Neuronal stem cell (in vitro differentiated cells): ENCODE results near the gene TNNT3.

Source experiments
- DNase-seq: peaks from one replicate; pipeline ENCODE4 v3.0.0-alpha.2; 2013; ENCODE audit warnings: low spot score
- H2AFZ ChIP-seq: one replicate; pipeline ENCODE4 v1.6.1; 2013; ENCODE audit warnings: mild to moderate bottlenecking, low read length, inconsistent platforms
- H2AK5ac ChIP-seq: 2 replicates; pipeline ENCODE4 v1.6.1; 2013; ENCODE audit warnings: low read depth, mild to moderate bottlenecking, inconsistent platforms, low read length, moderate library complexity, mixed read lengths
- H2BK120ac ChIP-seq: 2 replicates; pipeline ENCODE4 v1.6.1; 2013; ENCODE audit warnings: low read depth, mild to moderate bottlenecking, inconsistent platforms, low read length, moderate library complexity, mixed read lengths
- H2BK12ac ChIP-seq: one replicate; pipeline ENCODE4 v1.6.1; 2013; ENCODE audit warnings: low read length, inconsistent platforms
- H2BK15ac ChIP-seq: 2 replicates; pipeline ENCODE4 v1.6.1; 2013; ENCODE audit warnings: mild to moderate bottlenecking, low read length, inconsistent platforms, mixed read lengths
- H2BK5ac ChIP-seq: one replicate; pipeline ENCODE4 v1.6.1; 2013; ENCODE audit warnings: inconsistent platforms, mild to moderate bottlenecking, low read length, moderate library complexity
- H3K14ac ChIP-seq: one replicate; pipeline ENCODE4 v1.6.1; 2013; ENCODE audit warnings: low read length, inconsistent platforms
- H3K18ac ChIP-seq: 2 replicates; pipeline ENCODE4 v1.6.1; 2013; ENCODE audit warnings: low read length, inconsistent platforms
- H3K23ac ChIP-seq: 2 replicates; pipeline ENCODE4 v1.6.1; 2013; ENCODE audit warnings: low read depth, mild to moderate bottlenecking, mixed read lengths, low read length, inconsistent platforms; ENCODE audit not compliant: poor library complexity
- H3K27ac ChIP-seq: replicated peaks from 3 replicates; pipeline ENCODE4 v1.5.1; 2013; ENCODE audit warnings: low read length, inconsistent platforms
- H3K27me3 ChIP-seq, 3 experiments: 2 replicates each; pipeline ENCODE4 v1.6.1; 2013; ENCODE audit warnings: low read length in 3 of 3, mild to moderate bottlenecking in 2 of 3, inconsistent platforms in 1 of 3, low read depth in 1 of 3, mixed read lengths in 1 of 3, moderate library complexity in 1 of 3; ENCODE audit not compliant: control insufficient read depth in 3 of 3, insufficient read depth in 3 of 3
- H3K36me3 ChIP-seq, 2 donors: replicated peaks in 1 of 2; 2 replicates each; pipeline ENCODE4 v1.6.1; 2013; ENCODE audit warnings: low read length in 2 of 2; ENCODE audit not compliant: control insufficient read depth in 2 of 2, insufficient read depth in 2 of 2
- H3K4ac ChIP-seq: 2 replicates; pipeline ENCODE4 v1.6.1; 2013; ENCODE audit warnings: inconsistent platforms, mild to moderate bottlenecking, low read length, moderate library complexity
- H3K4me1 ChIP-seq, 2 donors: 1 replicate in 1 of 2; 2 replicates in 1 of 2; pipeline ENCODE4 v1.6.1; 2013; ENCODE audit warnings: low read length in 2 of 2, low read depth in 1 of 2; ENCODE audit not compliant: control insufficient read depth in 2 of 2, insufficient read depth in 1 of 2
- H3K4me2 ChIP-seq: one replicate; pipeline ENCODE4 v1.6.1; 2013; ENCODE audit warnings: mild to moderate bottlenecking, low read length, inconsistent platforms; ENCODE audit not compliant: insufficient read depth, poor library complexity, severe bottlenecking
- H3K4me3 ChIP-seq, 2 donors: 2 replicates each; pipeline ENCODE4 v1.5.1; 2013; ENCODE audit warnings: low read length in 2 of 2, mild to moderate bottlenecking in 2 of 2, inconsistent platforms in 1 of 2, moderate library complexity in 1 of 2
- H3K79me1 ChIP-seq: one replicate; pipeline ENCODE4 v1.6.1; 2013; ENCODE audit warnings: low read depth, mild to moderate bottlenecking, inconsistent platforms, low read length, moderate library complexity
- H3K9ac ChIP-seq: one replicate; pipeline ENCODE4 v1.6.1; 2013; ENCODE audit warnings: mild to moderate bottlenecking, low read depth, low read length, inconsistent platforms; ENCODE audit not compliant: poor library complexity
- H3K9me3 ChIP-seq, 2 donors: replicated peaks in 1 of 2; 2 replicates each; pipeline versions ENCODE3 to v1.6.1; 2013; ENCODE audit warnings: low read length in 2 of 2, mild to moderate bottlenecking in 2 of 2, inconsistent platforms in 1 of 2, low read depth in 1 of 2, mixed read lengths in 1 of 2, moderate library complexity in 1 of 2; ENCODE audit not compliant: control insufficient read depth in 2 of 2, insufficient read depth in 1 of 2
- H4K8ac ChIP-seq: one replicate; pipeline ENCODE4 v1.6.1; 2013; ENCODE audit warnings: low read depth, mild to moderate bottlenecking, inconsistent platforms, low read length, moderate library complexity
- H4K91ac ChIP-seq: one replicate; pipeline ENCODE4 v1.6.1; 2013; ENCODE audit warnings: low read length, low read depth, mild to moderate bottlenecking, inconsistent platforms; ENCODE audit not compliant: poor library complexity
- WGBS, 2 donors: extraction: QIAGEN DNeasy Blood & Tissue Kit; methylation state at CpG; one replicate each; pipeline ENCODE4 v1.1.7; 2013; ENCODE audit warnings: missing lambda C conversion rate in 2 of 2, mixed read lengths in 1 of 2; ENCODE audit not compliant: insufficient read length in 2 of 2, insufficient replicate concordance in 1 of 2; ENCODE audit errors: extremely low coverage in 2 of 2; 5-methylcytosine and 5-hydroxymethylcytosine counted together

The TNNT3 gene

GRCh38 chr11:1889224-1889930, 30.1 kb upstream of the TNNT3 start:
- whole genome bisulfite sequencing, 2 donors, result no CpG with 5 or more reads among the region's 34 CpGs
- H3K23ac ChIP-seq, result no peak overlapping the region

GRCh38 chr11:1889941-1890855, 29.3 kb upstream of the TNNT3 start:
- Histone ChIP-seq H2AFZ (no peak overlapping the region), H4K8ac (no peak overlapping the region), H2BK12ac (peak overlapping the region; percentile 90), H2BK5ac (peak overlapping the region; percentile 93), H3K4ac (no peak overlapping the region), H2BK120ac (no peak overlapping the region), H3K79me1 (no peaks in the 10 kb centered on the region), H3K9ac (peak overlapping the region; percentile 60), H3K4me2 (no peak overlapping the region), H3K14ac (peak overlapping the region; percentile 89), H3K4me3 (no peak overlapping the region), H3K27me3 (peaks cover 0 to 25% (median 5%) of the 10 kb centered on the region in 3 experiments), H3K27ac (no peak overlapping the region), H3K36me3 (no peaks in the 10 kb centered on the region), H3K9me3 (no peaks in the 10 kb centered on the region), H2BK15ac (peak overlapping the region; percentile 81), H4K91ac (peak overlapping the region; percentile 72), H3K4me1 (no peaks in the 10 kb centered on the region), H3K18ac (peak overlapping the region; percentile 76), H2AK5ac (peak overlapping the region; percentile 97), H3K23ac (peak overlapping the region; percentile 89)
- no peak for DNase-seq
- WGBS, 2 donors, result no CpG with 5 or more reads among the region's 33 CpGs

More at GRCh38 chr11:1889224-1889930, 30.1 kb upstream of the TNNT3 start:
- H3K9ac ChIP-seq, result no peak overlapping the region
- no peak overlapping the region for H4K8ac ChIP-seq
- DNase-seq, result no peak
- H3K18ac ChIP-seq, result peak overlapping the region; percentile 48
- H3K9me3 ChIP-seq, result no peaks in the 10 kb centered on the region
- H2AFZ ChIP-seq, result no peak overlapping the region
- H2BK5ac ChIP-seq, result peak overlapping the region; percentile 24
- H2AK5ac ChIP-seq, result peak overlapping the region; percentile 97
- H3K79me1 ChIP-seq, result no peaks in the 10 kb centered on the region
- no peak overlapping the region for H4K91ac ChIP-seq
- H3K36me3 ChIP-seq, result no peaks in the 10 kb centered on the region
- no peak overlapping the region for H3K4ac ChIP-seq
- H2BK120ac ChIP-seq, result no peak overlapping the region
- H2BK15ac ChIP-seq, result no peak overlapping the region
- no peak overlapping the region for H3K27ac ChIP-seq
- H3K4me1 ChIP-seq, result no peaks in the 10 kb centered on the region
- peak overlapping the region; percentile 89 for H3K14ac ChIP-seq
- H2BK12ac ChIP-seq, result no peak overlapping the region
- peaks cover 0 to 25% (median 5%) of the 10 kb centered on the region in 3 experiments for H3K27me3 ChIP-seq
- H3K4me2 ChIP-seq, result no peak overlapping the region
- no peak overlapping the region for H3K4me3 ChIP-seq

- peak overlapping the region; percentile 43 for H4K8ac ChIP-seq
- H3K36me3 ChIP-seq, result no peaks in the 10 kb centered on the region
- H3K4ac ChIP-seq, result peak overlapping the region; percentile 84
- H3K23ac ChIP-seq, result peak overlapping the region; percentile 89
- no peak overlapping the region for H3K4me2 ChIP-seq
- H2AFZ ChIP-seq, result no peak overlapping the region
- H2AK5ac ChIP-seq, result peak overlapping the region; percentile 97
- peak overlapping the region; percentile 93 for H2BK5ac ChIP-seq
- no peak overlapping the region for H3K27ac ChIP-seq
- H3K9ac ChIP-seq, result peak overlapping the region; percentile 60
- H3K14ac ChIP-seq, result peak overlapping the region; percentile 89
- peaks cover 0 to 19% (median 0%) of the 10 kb centered on the region in 3 experiments for H3K27me3 ChIP-seq
- peak overlapping the region in 1 of 2 donors; percentile 6 for H3K4me3 ChIP-seq
- no peaks in the 10 kb centered on the region for H3K79me1 ChIP-seq
- peak overlapping the region; percentile 90 for H2BK12ac ChIP-seq
- H3K4me1 ChIP-seq, result no peaks in the 10 kb centered on the region
- no peak for DNase-seq
- peak overlapping the region; percentile 76 for H3K18ac ChIP-seq
- WGBS, 2 donors, result no CpG with 5 or more reads among the region's 34 CpGs
- no peak overlapping the region for H4K91ac ChIP-seq
- H2BK15ac ChIP-seq, result peak overlapping the region; percentile 89
- no peak overlapping the region for H2BK120ac ChIP-seq
- H3K9me3 ChIP-seq, result no peaks in the 10 kb centered on the region
Measured at GRCh38 chr11:1890856-1891830, 28.4 kb upstream of the TNNT3 start.
